Fibroblast of mammary gland (primary cell): ENCODE data around the gene WDR90.

ENCODE experiments used
- DNase-seq: peaks from one replicate; pipeline ENCODE4 v3.0.0-alpha.2; 2010; ENCODE audit warnings: low read depth
- H3K4me3 ChIP-seq: 2 replicates; pipeline ENCODE4 v1.5.1; 2011; ENCODE audit warnings: low read depth, mild to moderate bottlenecking, low read length, moderate library complexity; ENCODE audit not compliant: control insufficient read depth
- TF ChIP-seq, protein P1 (sequence below): conservative IDR thresholded peaks from 2 replicates; pipeline ENCODE4 v1.5.1; 2011; ENCODE audit warnings: low read depth, low read length, inconsistent platforms; ENCODE audit not compliant: control insufficient read depth, insufficient read depth

WDR90 gene

DNA sequence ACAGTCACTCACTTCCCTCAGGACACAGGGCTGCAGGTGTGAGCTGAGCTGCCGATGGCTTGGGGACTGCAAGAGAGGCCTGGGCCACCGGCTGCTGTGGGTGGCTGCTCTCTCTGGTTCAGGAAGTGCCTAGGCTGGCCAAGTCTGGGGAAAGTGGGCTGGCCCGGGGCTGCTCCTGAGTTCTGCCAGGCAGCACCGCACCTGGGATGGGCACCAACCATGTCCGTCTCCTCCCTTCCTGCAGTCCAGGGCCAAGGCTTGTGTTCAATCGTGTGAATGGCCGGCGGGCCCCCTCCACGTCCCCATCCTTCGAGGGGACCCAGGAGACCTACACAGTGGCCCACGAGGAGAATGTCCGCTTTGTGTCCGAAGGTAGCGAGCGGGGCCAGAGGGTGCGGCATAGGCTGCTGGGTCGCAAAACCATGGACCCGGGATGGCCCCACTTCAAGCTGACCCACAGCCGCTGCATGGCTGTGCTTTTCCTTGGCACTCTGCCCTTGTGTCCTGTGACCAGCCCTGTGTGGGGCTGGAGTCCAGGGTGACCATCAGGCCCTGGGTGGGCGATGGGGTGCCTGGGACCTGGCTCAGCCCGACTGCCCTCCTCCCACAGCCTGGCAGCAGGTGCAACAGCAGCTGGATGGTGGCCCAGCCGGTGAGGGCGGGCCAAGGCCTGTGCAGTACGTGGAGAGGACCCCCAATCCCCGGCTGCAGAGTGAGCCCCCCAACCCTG, 1.8 kb upstream of the WDR90 start:
- no peak for DNase-seq
- TF ChIP-seq, protein P1, sequence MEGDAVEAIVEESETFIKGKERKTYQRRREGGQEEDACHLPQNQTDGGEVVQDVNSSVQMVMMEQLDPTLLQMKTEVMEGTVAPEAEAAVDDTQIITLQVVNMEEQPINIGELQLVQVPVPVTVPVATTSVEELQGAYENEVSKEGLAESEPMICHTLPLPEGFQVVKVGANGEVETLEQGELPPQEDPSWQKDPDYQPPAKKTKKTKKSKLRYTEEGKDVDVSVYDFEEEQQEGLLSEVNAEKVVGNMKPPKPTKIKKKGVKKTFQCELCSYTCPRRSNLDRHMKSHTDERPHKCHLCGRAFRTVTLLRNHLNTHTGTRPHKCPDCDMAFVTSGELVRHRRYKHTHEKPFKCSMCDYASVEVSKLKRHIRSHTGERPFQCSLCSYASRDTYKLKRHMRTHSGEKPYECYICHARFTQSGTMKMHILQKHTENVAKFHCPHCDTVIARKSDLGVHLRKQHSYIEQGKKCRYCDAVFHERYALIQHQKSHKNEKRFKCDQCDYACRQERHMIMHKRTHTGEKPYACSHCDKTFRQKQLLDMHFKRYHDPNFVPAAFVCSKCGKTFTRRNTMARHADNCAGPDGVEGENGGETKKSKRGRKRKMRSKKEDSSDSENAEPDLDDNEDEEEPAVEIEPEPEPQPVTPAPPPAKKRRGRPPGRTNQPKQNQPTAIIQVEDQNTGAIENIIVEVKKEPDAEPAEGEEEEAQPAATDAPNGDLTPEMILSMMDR = no peak
- H3K4me3 ChIP-seq = no peak overlapping the region

DNA sequence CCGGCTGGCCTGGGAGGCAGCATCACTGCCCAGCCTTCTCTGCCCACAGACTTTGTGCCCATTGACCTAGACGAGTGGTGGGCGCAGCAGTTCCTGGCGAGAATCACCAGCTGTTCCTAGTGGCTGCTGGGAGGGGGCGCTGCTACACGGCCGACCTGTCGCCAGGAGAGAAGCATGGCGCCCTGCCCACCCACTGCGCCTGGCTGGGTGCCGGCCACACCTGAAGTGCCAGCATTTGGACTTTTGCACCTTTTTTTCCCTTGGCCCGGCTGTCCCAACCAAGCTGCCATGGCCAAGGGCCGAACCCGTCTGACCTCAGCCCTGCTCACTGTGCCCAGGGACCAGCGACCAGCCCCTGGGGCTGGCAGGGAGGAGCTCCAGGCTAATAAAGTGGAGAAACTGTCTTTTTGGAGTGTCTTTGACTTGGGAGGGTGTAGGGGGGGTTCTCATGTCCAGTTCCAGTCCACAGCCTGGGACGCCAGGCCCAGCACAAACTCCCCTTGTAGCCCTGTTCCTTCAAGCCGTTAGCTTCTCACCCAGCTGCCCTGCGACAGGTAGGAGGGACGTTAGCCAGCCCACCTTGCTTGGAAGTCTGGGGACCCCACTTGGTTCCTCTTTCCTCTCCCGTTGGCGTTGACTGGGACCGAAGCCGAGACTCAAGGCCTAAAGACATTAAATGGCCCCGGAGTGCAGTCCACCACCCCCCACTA, 939 bp upstream of the WDR90 start:
- TF ChIP-seq, protein P1 = peak; percentile 29
- H3K4me3 ChIP-seq = peak overlapping the region; percentile 54
- no peak for DNase-seq

DNA sequence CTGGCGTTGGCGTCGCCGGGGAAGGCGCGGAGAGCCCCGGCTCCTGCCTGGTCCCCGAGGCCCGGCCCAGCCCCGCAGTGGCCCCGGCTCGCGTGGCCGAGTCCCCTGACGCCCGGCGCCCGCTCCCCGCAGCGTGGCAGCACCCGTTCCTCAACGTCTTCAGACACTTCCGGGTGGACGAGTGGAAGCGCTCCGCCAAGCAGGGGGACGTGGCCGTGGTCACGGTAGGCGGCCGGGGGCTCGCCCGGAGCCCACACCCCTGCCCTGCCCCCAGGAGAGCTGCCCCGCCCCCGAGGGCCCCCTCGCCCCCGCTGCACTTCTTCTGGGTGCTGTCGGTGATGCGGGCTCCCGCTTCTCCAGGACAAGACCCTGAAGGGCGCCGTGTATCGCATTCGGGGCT, 466 bp downstream of the WDR90 start:
- TF ChIP-seq, protein P1 = no peak
- H3K4me3 ChIP-seq = peak overlapping the region; percentile 54
- no peak for DNase-seq

DNA sequence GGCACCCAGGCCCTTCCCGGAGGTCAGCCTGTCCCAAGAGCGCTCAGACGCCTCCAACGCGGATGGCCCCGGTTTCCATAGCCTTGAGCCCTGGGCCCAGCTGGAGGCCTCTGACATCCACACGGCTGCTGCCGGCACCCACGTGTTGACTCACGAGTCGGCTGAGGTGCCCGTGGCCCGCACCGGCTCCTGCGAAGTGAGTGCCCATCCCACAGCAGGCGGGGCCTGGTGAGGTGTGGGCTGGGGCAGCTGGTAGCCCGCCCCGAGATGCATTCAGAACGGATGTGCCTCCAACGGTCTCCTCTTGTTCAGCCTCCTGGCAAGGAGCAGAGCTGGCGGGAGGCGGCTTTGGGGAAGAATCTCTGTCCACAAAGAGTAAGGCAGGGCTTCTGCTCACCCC, 2.7 kb downstream of the WDR90 start:
- TF ChIP-seq, protein P1 = no peak
- no peak for DNase-seq
- no peak overlapping the region for H3K4me3 ChIP-seq

DNA sequence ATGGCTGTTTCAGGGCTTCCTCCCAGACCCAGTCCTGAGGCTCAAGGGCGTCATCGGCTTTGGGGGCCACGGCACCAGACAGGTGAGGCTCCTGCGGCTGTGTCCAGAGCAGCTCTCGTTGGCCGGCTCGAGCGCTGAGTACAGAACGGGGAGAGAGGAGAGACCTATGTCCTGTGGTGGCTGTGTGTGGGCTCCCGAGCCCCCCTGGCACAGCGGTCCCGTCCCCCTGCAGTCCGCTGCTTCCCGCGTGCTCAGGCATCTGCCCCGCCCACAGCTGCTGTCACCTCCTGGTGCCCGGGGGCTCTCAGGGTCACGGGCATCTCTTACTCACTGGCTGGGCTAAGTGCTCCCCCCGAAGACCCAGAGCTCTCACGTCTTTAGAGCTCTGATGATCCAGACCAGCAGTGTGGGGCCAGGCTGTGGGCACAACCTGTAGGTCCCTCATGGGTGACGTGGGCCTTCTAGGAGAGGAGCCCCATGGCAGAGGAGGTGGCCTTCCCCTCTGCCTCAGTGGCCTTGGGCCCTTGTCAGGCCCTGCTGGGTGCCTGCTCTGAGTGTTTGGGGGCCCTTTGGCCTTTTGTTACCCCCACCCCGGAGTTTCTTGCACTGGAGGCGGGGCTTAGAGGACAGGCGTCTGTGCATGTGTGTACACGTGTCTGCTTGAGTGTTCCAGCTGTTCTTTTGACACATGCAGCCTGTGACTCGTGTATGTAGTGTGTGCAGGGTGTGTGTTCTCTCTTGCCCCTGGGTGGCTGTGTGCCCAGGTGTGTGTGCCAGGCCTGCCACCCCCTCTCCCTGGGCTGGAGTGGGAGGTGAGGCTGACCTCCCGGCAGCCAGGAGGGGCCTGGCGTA, 3.5 kb downstream of the WDR90 start:
- TF ChIP-seq, protein P1 = no peak
- no peak for DNase-seq
- H3K4me3 ChIP-seq = no peak overlapping the region

DNA sequence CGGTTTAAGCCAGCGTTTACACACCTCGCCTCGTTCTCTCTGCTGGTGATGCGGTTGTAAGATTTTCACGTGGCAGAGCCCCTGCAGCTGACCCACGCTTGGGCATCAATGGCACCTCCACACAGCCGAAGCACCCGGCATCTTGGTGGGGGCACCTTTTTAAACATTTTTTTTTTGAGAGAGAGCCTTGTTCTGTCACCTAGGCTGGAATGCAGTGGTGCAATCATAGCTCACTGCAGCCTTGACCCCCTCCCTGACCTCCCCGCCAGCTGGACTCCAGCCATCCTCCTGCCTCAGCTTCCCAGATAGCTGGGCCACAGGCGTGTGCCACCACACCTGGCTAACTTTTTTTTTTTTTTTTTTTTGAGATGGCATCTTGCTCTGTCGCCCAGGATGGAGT, 4.9 kb downstream of the WDR90 start:
- TF ChIP-seq, protein P1 = no peak
- DNase-seq = no peak

More for the DNA sequence above, 4.9 kb downstream of the WDR90 start:
- H3K4me3 ChIP-seq = no peak overlapping the region
